Measurements from ENCODE around the gene MAPK1. TPM values are rescaled to one million over a fixed set of nuclear protein-coding genes. Genes with fewer than 3 reads are reported as not detected.
"Not testable (repeated sequence)": the region's sequence is repeated elsewhere in the genome, so short reads cannot be mapped to it uniquely, and the experiment has no call there.

The MAPK1 gene
- total RNA-seq, 1 experiment from 2014 or later: 139 TPM

DNA sequence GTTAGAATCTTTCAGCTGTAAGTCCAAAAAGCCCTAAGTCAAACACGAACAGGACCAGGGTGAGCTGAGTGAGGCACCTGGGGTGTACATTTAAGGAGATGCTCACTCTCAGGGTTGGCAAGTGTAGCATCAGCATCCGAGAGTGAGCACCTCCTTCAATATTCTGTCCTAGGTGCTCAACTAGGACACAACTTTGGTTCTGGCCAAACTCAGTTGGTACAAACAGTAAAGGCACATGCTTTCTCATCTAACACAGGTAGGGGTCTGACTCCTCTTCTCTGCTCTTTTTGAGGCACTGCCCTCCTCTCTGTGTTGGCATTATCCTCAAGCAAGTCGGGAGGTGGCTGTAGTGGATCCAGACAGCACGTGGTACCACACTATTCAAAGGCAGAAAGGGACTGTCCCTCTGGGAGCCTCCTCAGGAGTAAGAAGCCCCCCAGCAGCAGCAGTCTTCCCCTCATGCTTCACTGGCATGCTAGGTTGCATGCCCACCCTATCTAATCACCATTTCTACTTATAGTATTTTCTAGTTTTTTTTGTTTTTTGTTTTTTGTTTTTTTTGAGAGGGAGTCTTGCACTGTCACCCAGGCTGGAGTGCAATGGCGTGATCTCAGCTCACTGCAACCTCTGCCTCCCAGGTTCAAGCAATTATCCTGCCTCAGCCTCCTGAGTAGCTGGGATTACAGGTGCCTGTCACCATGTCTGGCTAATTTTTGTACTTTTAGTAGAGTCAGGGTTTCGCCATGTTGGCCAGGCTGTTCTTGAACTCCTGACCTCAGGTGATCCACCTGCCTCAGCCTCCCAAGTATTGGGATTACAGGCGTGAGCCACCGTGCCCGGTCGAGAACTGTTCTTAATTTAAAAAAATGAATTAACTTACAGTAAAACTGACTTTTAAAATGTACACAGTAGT lies 14.7 kb upstream of the MAPK1 start:
- Histone ChIP-seq H3K27ac (ENCODE audit: low read depth, low read length, poor library complexity, severe bottlenecking) (no peak overlapping the region), H3K4me3 (ENCODE audit: low read depth, low read length, poor library complexity, severe bottlenecking) (no peak overlapping the region), H3K27me3 (replicated peaks; ENCODE audit: insufficient read depth, low read depth, low read length, poor library complexity) (no peaks in the 10 kb centered on the region), H3K9me3 (ENCODE audit: low read depth, low read length, poor library complexity, severe bottlenecking) (no peaks in the 10 kb centered on the region), H3K36me3 (ENCODE audit: insufficient read depth, low read length, poor library complexity, severe bottlenecking) (no peaks in the 10 kb centered on the region), H3K4me1 (ENCODE audit: insufficient read depth, low read length, poor library complexity, severe bottlenecking) (no peaks in the 10 kb centered on the region)
- no peak for TF ChIP-seq EZH2 (IDR thresholded peaks at IDR 0.05; ENCODE audit: borderline replicate concordance, low read depth, low read length, poor library complexity, severe bottlenecking)
- TF ChIP-seq CTCF (conservative IDR thresholded peaks at IDR 0.05; ENCODE audit: low read depth, low read length): no peak
- ChIA-PET POLR2A (ENCODE audit: low non-redundant PET) (no interaction called here), CTCF (no interaction called here)
- intact Hi-C loops (cut with micrococcal nuclease; ENCODE audit: unreplicated experiment): no loop called here
- BruUV-seq (replicated peaks): no TSS peak
- no peak for DNase-seq (ENCODE audit: low spot score)

- ChIA-PET POLR2A (ENCODE audit: low non-redundant PET) (no interaction called here), CTCF (no interaction called here)
- no peak overlapping the region for H3K4me3 ChIP-seq (ENCODE audit: low read depth, low read length, poor library complexity, severe bottlenecking)
- no peaks in the 10 kb centered on the region for H3K27me3 ChIP-seq (replicated peaks; ENCODE audit: insufficient read depth, low read depth, low read length, poor library complexity)
- peak; percentile 18 for DNase-seq (ENCODE audit: low spot score)
- no peaks in the 10 kb centered on the region for H3K9me3 ChIP-seq (ENCODE audit: low read depth, low read length, poor library complexity, severe bottlenecking)
- H3K4me1 ChIP-seq (ENCODE audit: insufficient read depth, low read length, poor library complexity, severe bottlenecking): peaks cover 5% of the 10 kb centered on the region
- no peaks in the 10 kb centered on the region for H3K36me3 ChIP-seq (ENCODE audit: insufficient read depth, low read length, poor library complexity, severe bottlenecking)
- intact Hi-C loops (cut with micrococcal nuclease; ENCODE audit: unreplicated experiment): no loop called here
- BruUV-seq (replicated peaks): no TSS peak
- TF ChIP-seq EZH2 (IDR thresholded peaks at IDR 0.05; ENCODE audit: borderline replicate concordance, low read depth, low read length, poor library complexity, severe bottlenecking): no peak
- no peak for TF ChIP-seq CTCF (conservative IDR thresholded peaks at IDR 0.05; ENCODE audit: low read depth, low read length)
- H3K27ac ChIP-seq (ENCODE audit: low read depth, low read length, poor library complexity, severe bottlenecking): no peak overlapping the region
Observed at GRCh38 chr22:21876486-21877176, 9.2 kb upstream of the MAPK1 start.

- POLR2A ChIA-PET (ENCODE audit: low non-redundant PET); CTCF ChIA-PET; H3K9me3 ChIP-seq (ENCODE audit: low read depth, low read length, poor library complexity, severe bottlenecking); DNase-seq (ENCODE audit: low spot score); H3K36me3 ChIP-seq (ENCODE audit: insufficient read depth, low read length, poor library complexity, severe bottlenecking); H3K27ac ChIP-seq (ENCODE audit: low read depth, low read length, poor library complexity, severe bottlenecking); H3K27me3 ChIP-seq (replicated peaks; ENCODE audit: insufficient read depth, low read depth, low read length, poor library complexity); intact Hi-C loops (cut with micrococcal nuclease; ENCODE audit: unreplicated experiment); BruUV-seq (replicated peaks); H3K4me3 ChIP-seq (ENCODE audit: low read depth, low read length, poor library complexity, severe bottlenecking); H3K4me1 ChIP-seq (ENCODE audit: insufficient read depth, low read length, poor library complexity, severe bottlenecking): not testable (repeated sequence)
Observed at GRCh38 chr22:21874953-21875352, 7.5 kb upstream of the MAPK1 start.
